Measurements from ENCODE around the gene DGKG. TPM values are rescaled to one million over a fixed set of nuclear protein-coding genes. Genes with fewer than 3 reads are reported as not detected.

Gene DGKG
- total RNA-seq, 6 experiments from 2014 or later = 0.21 to 0.54 (median 0.38) TPM

DNA sequence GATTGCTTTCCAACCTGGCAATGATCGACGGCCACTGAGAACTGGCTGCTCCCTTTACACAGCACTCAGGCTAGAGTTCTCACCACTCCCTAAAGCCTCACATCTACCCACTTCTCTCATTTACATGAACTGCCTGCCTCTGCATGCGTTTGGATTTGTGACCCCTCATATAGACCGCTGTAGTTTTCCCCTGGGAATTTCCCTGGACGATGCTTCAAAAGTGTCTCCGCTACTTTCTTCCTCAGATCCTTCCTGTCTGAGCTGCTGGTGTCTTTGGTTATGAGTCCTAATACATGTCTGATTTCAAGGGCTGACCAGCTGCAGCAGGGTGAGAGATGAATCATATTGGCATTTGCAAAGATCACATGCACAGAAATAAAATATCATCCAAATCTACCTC, 136.4 kb downstream of the DGKG start:
- Mint-ChIP-seq H3K4me3 (no peak overlapping the region), H3K4me1 (ENCODE audit: low read depth) (no peaks in the 10 kb centered on the region), H3K36me3 (ENCODE audit: low read depth) (no peaks in the 10 kb centered on the region), H3K27me3 (ENCODE audit: insufficient read depth) (peaks cover 67% of the 10 kb centered on the region), H3K9me3 (no peaks in the 10 kb centered on the region), H3K27ac (no peak overlapping the region)
- TF ChIP-seq, protein P1, sequence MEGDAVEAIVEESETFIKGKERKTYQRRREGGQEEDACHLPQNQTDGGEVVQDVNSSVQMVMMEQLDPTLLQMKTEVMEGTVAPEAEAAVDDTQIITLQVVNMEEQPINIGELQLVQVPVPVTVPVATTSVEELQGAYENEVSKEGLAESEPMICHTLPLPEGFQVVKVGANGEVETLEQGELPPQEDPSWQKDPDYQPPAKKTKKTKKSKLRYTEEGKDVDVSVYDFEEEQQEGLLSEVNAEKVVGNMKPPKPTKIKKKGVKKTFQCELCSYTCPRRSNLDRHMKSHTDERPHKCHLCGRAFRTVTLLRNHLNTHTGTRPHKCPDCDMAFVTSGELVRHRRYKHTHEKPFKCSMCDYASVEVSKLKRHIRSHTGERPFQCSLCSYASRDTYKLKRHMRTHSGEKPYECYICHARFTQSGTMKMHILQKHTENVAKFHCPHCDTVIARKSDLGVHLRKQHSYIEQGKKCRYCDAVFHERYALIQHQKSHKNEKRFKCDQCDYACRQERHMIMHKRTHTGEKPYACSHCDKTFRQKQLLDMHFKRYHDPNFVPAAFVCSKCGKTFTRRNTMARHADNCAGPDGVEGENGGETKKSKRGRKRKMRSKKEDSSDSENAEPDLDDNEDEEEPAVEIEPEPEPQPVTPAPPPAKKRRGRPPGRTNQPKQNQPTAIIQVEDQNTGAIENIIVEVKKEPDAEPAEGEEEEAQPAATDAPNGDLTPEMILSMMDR (IDR thresholded peaks at IDR 0.05) = no peak
- DNase-seq = no peak

DNA sequence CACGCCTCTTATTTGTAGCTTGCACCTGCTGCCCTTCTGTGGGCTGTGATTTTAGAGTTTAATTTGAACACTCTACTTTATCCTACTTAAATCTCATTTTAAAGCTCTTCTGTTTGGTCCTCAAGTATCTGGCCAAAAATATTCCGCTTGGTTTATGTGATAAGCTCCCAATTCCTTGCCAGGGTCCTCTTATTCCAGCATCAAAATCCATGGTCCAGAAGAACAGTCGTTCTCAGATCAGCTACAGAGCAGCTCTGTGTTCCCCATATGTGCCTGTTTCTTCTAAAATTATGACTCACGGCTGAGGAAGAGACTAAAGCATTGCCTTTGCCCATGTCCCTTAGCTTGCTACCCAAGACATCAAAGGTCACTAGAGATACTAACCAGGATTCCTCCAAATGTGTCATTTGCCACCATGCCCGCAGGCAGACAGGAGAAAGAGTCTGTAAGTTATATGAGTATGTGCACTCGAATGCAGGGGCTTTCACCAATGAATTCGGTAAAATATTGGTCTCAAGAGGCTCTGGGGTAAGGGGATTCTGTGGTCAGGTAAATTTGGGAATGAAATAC, 137.9 kb downstream of the DGKG start:
- TF ChIP-seq, protein P1 (IDR thresholded peaks at IDR 0.05) = no peak
- H3K9me3 Mint-ChIP-seq = no peaks in the 10 kb centered on the region
- DNase-seq = no peak
- H3K27ac Mint-ChIP-seq = no peak overlapping the region
- no peaks in the 10 kb centered on the region for H3K36me3 Mint-ChIP-seq (ENCODE audit: low read depth)
- no peak overlapping the region for H3K4me3 Mint-ChIP-seq
- peaks cover 60% of the 10 kb centered on the region for H3K27me3 Mint-ChIP-seq (ENCODE audit: insufficient read depth)
- no peaks in the 10 kb centered on the region for H3K4me1 Mint-ChIP-seq (ENCODE audit: low read depth)

DNA sequence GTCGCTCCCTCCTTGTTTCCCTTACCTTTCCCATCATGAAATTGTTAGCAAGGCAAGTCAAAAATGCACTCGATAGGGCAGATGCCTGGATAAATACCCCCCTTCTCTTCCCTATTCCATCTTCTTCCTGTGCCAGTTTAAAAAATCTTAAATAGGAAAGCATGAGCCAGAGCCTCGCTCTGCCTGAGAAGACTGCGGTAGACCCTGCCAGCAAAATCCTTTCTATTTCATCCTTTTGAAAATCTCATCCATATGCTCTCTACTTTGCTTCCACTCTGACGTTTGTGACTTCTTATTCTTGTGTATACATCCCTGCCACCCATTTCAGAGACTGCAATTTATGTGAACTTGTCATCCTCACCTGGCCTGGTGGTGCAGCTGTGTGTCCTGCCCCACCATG, 138.6 kb downstream of the DGKG start:
- H3K4me3 Mint-ChIP-seq = no peak overlapping the region
- H3K27me3 Mint-ChIP-seq (ENCODE audit: insufficient read depth) = peaks cover 53% of the 10 kb centered on the region
- no peaks in the 10 kb centered on the region for H3K9me3 Mint-ChIP-seq
- no peaks in the 10 kb centered on the region for H3K36me3 Mint-ChIP-seq (ENCODE audit: low read depth)
- H3K4me1 Mint-ChIP-seq (ENCODE audit: low read depth) = no peaks in the 10 kb centered on the region
- H3K27ac Mint-ChIP-seq = no peak overlapping the region
- no peak for DNase-seq
- TF ChIP-seq, protein P1 (IDR thresholded peaks at IDR 0.05) = no peak

DNA sequence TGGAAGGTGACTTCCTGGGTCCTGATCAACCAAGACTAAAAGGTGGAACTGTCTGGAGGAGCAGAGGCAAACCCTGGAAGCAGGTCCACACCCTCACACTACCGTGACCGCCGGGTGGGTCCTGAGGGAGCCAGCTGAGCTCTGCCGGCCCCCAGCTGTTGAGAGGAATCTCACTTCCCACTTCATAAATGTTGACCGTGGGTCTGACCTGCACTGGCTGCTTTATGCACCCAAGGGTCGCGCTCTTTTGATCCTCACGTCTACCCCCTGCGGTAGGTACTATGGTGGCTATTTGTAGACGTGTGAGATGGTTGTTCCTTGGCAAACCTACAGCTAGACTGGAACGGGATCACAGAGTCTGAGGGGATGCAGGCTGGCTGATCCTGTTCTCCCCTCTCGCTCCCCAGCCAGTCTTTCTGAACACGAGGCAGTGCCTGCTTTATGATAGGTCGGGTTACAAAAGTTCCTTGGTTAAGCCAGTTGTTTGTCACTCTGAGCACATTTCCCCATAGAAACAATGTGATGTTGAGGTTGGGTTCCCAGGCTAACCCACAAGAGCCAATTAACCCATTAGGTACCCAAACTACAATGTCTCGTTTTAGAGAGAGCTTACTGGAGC, 140.2 kb downstream of the DGKG start:
- no peaks in the 10 kb centered on the region for H3K36me3 Mint-ChIP-seq (ENCODE audit: low read depth)
- H3K27ac Mint-ChIP-seq = no peak overlapping the region
- DNase-seq = no peak
- 0 out of 2 replicates have a peak, but pooled peaks cover 4% of the 10 kb centered on the region for H3K4me1 Mint-ChIP-seq (ENCODE audit: low read depth)
- H3K9me3 Mint-ChIP-seq = no peaks in the 10 kb centered on the region
- TF ChIP-seq, protein P1 (IDR thresholded peaks at IDR 0.05) = no peak
- no peak overlapping the region for H3K4me3 Mint-ChIP-seq
- H3K27me3 Mint-ChIP-seq (ENCODE audit: insufficient read depth) = peaks cover 49% of the 10 kb centered on the region

DNA sequence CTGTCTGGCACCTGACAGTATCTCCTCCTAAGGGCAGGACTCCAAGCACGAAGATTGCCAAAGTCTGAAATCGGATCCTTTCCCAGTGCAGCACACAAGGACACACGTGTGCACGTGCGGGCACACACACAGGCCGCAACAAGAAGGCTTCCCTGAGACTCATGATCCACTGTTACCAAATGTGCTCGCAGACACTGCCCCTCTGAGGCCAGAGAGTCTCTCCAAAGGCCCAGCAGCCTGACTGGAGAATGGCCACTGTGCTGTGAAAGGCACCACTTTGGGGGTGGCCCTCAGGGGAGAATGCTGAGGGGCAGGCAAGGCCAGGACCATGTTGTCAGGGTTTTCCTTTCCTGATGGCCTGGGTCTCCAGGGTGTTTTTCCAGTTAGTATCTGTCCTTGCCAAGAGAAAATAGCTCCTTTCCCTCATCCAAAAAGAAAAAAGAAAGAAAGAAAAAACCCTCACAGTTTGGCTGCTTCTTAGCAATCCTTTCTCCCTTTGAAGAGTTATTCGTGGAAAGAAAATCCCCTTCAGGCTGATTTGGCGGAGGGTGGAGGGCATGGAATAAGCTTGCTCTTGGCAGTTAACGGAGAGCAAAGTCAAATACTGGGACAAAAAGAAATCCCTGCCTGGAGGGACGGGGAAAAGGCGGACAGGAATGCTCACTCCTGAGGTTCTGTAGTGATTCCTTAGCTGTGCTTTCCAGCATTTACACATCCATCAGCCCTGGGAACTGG, 141.0 kb downstream of the DGKG start:
- Mint-ChIP-seq H3K9me3 (no peaks in the 10 kb centered on the region), H3K27ac (no peak overlapping the region), H3K4me3 (no peak overlapping the region), H3K4me1 (ENCODE audit: low read depth) (0 out of 2 replicates have a peak, but pooled peaks cover 4% of the 10 kb centered on the region), H3K36me3 (ENCODE audit: low read depth) (no peaks in the 10 kb centered on the region), H3K27me3 (ENCODE audit: insufficient read depth) (peaks cover 46% of the 10 kb centered on the region)
- TF ChIP-seq, protein P1 (IDR thresholded peaks at IDR 0.05) = no peak
- DNase-seq = no peak
